ENCODE data around the gene KATNBL1. TPM values are rescaled to one million over a fixed set of nuclear protein-coding genes. Genes with fewer than 3 reads are reported as not detected.

KATNBL1 gene
- total and polyA plus RNA-seq, 9 of the 15 experiments (the other 6 are each of a cell fraction or from before 2014, with no cell fraction given): 6.6 to 46.0 (median 24.0) TPM

DNA sequence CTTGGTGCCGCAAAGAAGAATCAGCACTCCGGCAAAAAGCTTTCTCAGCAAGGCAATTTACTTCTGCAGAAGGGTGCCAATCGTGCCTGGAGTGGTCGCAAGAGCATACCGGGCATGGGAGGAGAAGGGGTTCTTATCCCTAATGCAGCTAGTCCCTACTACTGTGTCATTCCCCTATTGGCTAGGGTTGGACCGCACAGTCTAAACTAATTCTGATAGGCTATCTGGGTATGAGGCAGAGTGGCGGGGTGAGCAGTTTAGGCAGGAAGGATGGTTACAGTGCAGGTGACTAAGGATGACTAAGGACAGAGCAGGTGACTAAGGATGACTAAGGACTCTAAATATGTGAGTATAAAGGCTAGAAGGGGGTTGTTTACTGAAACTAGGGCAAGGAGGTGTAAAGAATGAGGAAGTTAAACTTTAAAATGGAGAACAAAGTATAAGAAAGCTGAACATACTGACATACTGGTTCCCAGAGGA is 55.1 kb downstream of the KATNBL1 start (continued):
- TF ChIP-seq ATF1 (CRISPR knock-in tag; IDR thresholded peaks at IDR 0.05) (no peak), ATF1 (tag; IDR thresholded peaks at IDR 0.05) (no peak), C11orf30 (IDR thresholded peaks at IDR 0.05; ENCODE audit: low read depth) (peak; percentile 66; the same call in 1 of the 2 replicates), HES1 (IDR thresholded peaks at IDR 0.05; ENCODE audit: low read depth) (no peak), ELF2 (CRISPR knock-in tag; IDR thresholded peaks at IDR 0.05) (no peak), HNRNPH1 (optimal IDR thresholded peaks at IDR 0.05; ENCODE audit: low read depth, low read length) (no peak), THRA (IDR thresholded peaks at IDR 0.05) (no peak), RBFOX2 (IDR thresholded peaks at IDR 0.05; ENCODE audit: low read depth, low read length) (no peak), KDM1A (IDR thresholded peaks at IDR 0.05) (no peak), GATAD2B (IDR thresholded peaks at IDR 0.05; ENCODE audit: borderline replicate concordance) (no peak), SNIP1 (IDR thresholded peaks at IDR 0.05; ENCODE audit: low read depth) (no peak), ZEB2 (IDR thresholded peaks at IDR 0.05) (peak; percentile 73), SMAD2 (IDR thresholded peaks at IDR 0.05; ENCODE audit: low read depth, low read length) (no peak), NFE2 (IDR thresholded peaks at IDR 0.05; ENCODE audit: low read depth) (peak; percentile 41; the same call in 1 of the 2 replicates), POLR3G (IDR thresholded peaks at IDR 0.05; ENCODE audit: extremely low read depth, insufficient read length, insufficient replicate concordance) (no peak), TEAD2 (tag; IDR thresholded peaks at IDR 0.05) (no peak), BHLHE40 (IDR thresholded peaks at IDR 0.05; ENCODE audit: low read length) (no peak), SP1 (CRISPR knock-in tag; IDR thresholded peaks at IDR 0.05) (no peak), HIVEP1 (CRISPR knock-in tag; IDR thresholded peaks at IDR 0.05) (no peak), NR2F6 (CRISPR knock-in tag; IDR thresholded peaks at IDR 0.05) (no peak), TAF9B (IDR thresholded peaks at IDR 0.05; ENCODE audit: partially characterized antibody) (peak; percentile 27), ZNF699 (CRISPR knock-in tag; IDR thresholded peaks at IDR 0.05; ENCODE audit: insufficient replicate concordance) (no peak)
- TF ChIP-seq, protein P1, sequence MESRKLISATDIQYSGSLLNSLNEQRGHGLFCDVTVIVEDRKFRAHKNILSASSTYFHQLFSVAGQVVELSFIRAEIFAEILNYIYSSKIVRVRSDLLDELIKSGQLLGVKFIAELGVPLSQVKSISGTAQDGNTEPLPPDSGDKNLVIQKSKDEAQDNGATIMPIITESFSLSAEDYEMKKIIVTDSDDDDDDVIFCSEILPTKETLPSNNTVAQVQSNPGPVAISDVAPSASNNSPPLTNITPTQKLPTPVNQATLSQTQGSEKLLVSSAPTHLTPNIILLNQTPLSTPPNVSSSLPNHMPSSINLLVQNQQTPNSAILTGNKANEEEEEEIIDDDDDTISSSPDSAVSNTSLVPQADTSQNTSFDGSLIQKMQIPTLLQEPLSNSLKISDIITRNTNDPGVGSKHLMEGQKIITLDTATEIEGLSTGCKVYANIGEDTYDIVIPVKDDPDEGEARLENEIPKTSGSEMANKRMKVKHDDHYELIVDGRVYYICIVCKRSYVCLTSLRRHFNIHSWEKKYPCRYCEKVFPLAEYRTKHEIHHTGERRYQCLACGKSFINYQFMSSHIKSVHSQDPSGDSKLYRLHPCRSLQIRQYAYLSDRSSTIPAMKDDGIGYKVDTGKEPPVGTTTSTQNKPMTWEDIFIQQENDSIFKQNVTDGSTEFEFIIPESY (CRISPR knock-in tag; IDR thresholded peaks at IDR 0.05): peak; percentile 75
- TF ChIP-seq, protein P2, sequence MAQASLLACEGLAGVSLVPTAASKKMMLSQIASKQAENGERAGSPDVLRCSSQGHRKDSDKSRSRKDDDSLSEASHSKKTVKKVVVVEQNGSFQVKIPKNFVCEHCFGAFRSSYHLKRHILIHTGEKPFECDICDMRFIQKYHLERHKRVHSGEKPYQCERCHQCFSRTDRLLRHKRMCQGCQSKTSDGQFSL (CRISPR knock-in tag; IDR thresholded peaks at IDR 0.05): no peak
- TF ChIP-seq, protein P2 (tag; IDR thresholded peaks at IDR 0.05): no peak
- TF ChIP-seq, protein P3, sequence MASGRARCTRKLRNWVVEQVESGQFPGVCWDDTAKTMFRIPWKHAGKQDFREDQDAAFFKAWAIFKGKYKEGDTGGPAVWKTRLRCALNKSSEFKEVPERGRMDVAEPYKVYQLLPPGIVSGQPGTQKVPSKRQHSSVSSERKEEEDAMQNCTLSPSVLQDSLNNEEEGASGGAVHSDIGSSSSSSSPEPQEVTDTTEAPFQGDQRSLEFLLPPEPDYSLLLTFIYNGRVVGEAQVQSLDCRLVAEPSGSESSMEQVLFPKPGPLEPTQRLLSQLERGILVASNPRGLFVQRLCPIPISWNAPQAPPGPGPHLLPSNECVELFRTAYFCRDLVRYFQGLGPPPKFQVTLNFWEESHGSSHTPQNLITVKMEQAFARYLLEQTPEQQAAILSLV (tag; IDR thresholded peaks at IDR 0.05): no peak

All from K562 (cell line).